Right atrium auricular region (tissue), 2 donors: ENCODE data around the gene OR2AG1. TPM values are rescaled to one million over a fixed set of nuclear protein-coding genes. Genes with fewer than 3 reads are reported as not detected.
A peak's percentile ranks its signal among the peaks of the same experiment; 100 is the strongest.

Experiments used
- DNase-seq: peaks from one replicate; pipeline ENCODE4 v3.0.0-alpha.2; 2019; ENCODE audit warnings: low spot score
- H3K27ac ChIP-seq, 2 donors: fragments of 200-600 bp; sonication (generic); 1 replicate in 1 of 2; 2 replicates in 1 of 2; pipeline ENCODE4 v1.5.1; 2016 to 2019
- H3K27me3 ChIP-seq, 2 donors: fragments of 200-600 bp; sonication (generic); one replicate each; pipeline versions ENCODE4 v1.5.1 to v1.6.0; 2017 to 2019
- H3K36me3 ChIP-seq: fragments of 200-600 bp; sonication (generic); one replicate; pipeline ENCODE4 v1.5.1; 2016
- H3K4me1 ChIP-seq, 2 donors: fragments of 200-600 bp; sonication (generic); one replicate each; pipeline versions ENCODE4 v1.5.1 to v1.6.0; 2017 to 2019
- H3K4me3 ChIP-seq, 2 donors: fragments of 200-600 bp; sonication (generic); 1 replicate in 1 of 2; 2 replicates in 1 of 2; pipeline ENCODE4 v1.5.1; 2017 to 2019; ENCODE audit warnings: mild to moderate bottlenecking in 1 of 2, moderate library complexity in 1 of 2
- H3K9me3 ChIP-seq, 2 donors: fragments of 200-600 bp; sonication (generic); one replicate each; pipeline ENCODE4 v1.5.1; 2019
- CTCF ChIP-seq, 2 donors: fragments of 200-600 bp; sonication (generic); IDR thresholded peaks; one replicate each; pipeline ENCODE4 v1.5.1; 2019; ENCODE audit warnings: antibody characterized with exemption in 2 of 2
- total RNA-seq, 2 donors: library from RNA; depleted of rRNA; stranded (reverse); fragments of >200 nt; gene quantifications; one replicate each; pipeline ENCODE4 v1.1.0, GENCODE V29; 2016

Gene OR2AG1
- total RNA-seq, 2 donors from 2014 or later, result not detected

- Histone ChIP-seq H3K4me1 (no peaks in the 10 kb centered on the region), H3K27ac (no peak overlapping the region), H3K4me3 (no peak overlapping the region), H3K27me3 (no peaks in the 10 kb centered on the region), H3K9me3 (no peaks in the 10 kb centered on the region), H3K36me3 (no peaks in the 10 kb centered on the region)
- no peak for DNase-seq
- TF ChIP-seq CTCF (IDR thresholded peaks at IDR 0.05), result peak; percentile 36 to 79
These were observed 25.4 kb upstream of the OR2AG1 start for GRCh38 chr11:6757373-6757967.

GRCh38 chr11:6771926-6772893 lies 10.6 kb upstream of the OR2AG1 start, which contains the start of gene OR2AG2:
Gene OR2AG2 (minus strand): TSS chr11:6771976. CDS start chr11:6768957, 3,019 bp downstream.
- H3K4me3 ChIP-seq, result no peak within 1 kb of the TSS
- DNase-seq, result no peak
- no peaks in the 10 kb centered on the region for H3K4me1 ChIP-seq
- no peaks in the 10 kb centered on the region for H3K27me3 ChIP-seq
- H3K27ac ChIP-seq, result no peak within 1 kb of the TSS
- no peaks in the 10 kb centered on the region for H3K36me3 ChIP-seq
- TF ChIP-seq CTCF (IDR thresholded peaks at IDR 0.05), result no peak
- H3K9me3 ChIP-seq, result no peaks in the 10 kb centered on the region

GRCh38 chr11:6778518-6778917 lies 4.3 kb upstream of the OR2AG1 start:
- no peak for DNase-seq
- Histone ChIP-seq H3K9me3 (no peaks in the 10 kb centered on the region), H3K27me3 (no peaks in the 10 kb centered on the region), H3K4me3 (no peak overlapping the region), H3K27ac (no peak overlapping the region), H3K36me3 (no peaks in the 10 kb centered on the region), H3K4me1 (no peaks in the 10 kb centered on the region)
- TF ChIP-seq CTCF (IDR thresholded peaks at IDR 0.05), result no peak

GRCh38 chr11:6780829-6781228 lies 2.0 kb upstream of the OR2AG1 start:
- H3K27me3 ChIP-seq, result no peaks in the 10 kb centered on the region
- no peak for DNase-seq
- H3K4me1 ChIP-seq, result no peaks in the 10 kb centered on the region
- no peak overlapping the region for H3K4me3 ChIP-seq
- H3K27ac ChIP-seq, result no peak overlapping the region
- H3K36me3 ChIP-seq, result no peaks in the 10 kb centered on the region
- H3K9me3 ChIP-seq, result no peaks in the 10 kb centered on the region
- no peak for TF ChIP-seq CTCF (IDR thresholded peaks at IDR 0.05)

GRCh38 chr11:6790546-6790945 lies 7.7 kb downstream of the OR2AG1 start:
- H3K9me3 ChIP-seq, result no peaks in the 10 kb centered on the region
- no peak overlapping the region for H3K27ac ChIP-seq
- H3K27me3 ChIP-seq, result no peaks in the 10 kb centered on the region
- H3K4me3 ChIP-seq, result no peak overlapping the region
- TF ChIP-seq CTCF (IDR thresholded peaks at IDR 0.05), result no peak
- DNase-seq, result no peak
- H3K36me3 ChIP-seq, result no peaks in the 10 kb centered on the region
- H3K4me1 ChIP-seq, result no peaks in the 10 kb centered on the region
